Activated T-cell treated with anti-CD3 and anti-CD28 coated beads, Interleukin-2, amount 50 U/mL, for 1 hour (primary cell): ENCODE data around the gene CDK4.

Experiments
- DNase-seq: peaks from one replicate; pipeline ENCODE4 v3.0.0-alpha.2; 2020

CDK4 gene

DNA sequence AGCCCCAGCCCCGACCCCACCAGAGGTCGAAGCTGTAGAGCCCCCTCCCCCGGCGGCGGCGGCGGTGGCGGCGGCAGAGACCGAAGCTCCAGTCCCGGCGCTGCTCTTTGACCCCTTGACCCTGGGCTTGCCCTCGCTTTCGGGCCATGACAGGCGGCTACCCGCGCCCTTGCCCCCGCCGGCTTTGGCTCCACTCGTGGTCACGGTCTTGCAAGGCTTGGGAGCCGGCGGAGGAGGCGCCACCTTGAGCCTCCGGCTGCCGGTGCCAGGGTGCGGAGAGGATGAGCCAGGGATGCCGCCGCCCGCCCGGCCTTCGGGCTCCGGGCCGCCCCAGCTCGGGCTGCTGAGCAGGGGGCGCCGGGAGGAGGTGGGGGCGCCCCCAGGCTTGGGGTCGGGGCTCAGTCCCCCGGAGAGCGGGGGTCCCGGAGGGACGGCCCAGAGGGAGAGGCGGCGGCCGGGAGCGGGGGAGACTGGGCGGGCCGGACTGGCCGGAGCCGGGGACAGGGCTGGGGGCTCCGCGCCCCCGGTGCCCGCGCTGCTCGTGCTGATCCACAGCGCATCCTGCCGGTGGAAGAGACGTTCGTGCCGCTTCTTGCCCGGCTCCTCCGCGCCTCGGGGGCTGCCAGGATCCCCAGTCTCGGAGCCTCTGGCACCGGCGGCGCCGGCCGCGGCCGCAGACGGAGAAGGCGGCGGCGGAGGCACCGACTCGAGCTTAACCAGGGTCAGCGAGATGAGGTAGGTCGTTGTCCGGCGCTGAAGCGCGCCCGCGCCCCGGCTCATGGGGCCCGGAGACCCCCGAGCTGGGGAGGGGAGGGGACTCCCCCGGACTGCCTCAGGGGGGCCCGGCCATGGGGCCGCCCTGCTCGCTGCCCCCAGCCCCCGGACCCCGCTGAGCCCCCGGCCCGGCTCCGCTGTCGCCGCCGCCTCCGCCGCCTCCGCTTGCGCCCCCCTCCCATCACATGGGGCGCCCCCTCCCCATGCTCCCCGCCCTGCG, 14.3 kb downstream of the CDK4 start:
- DNase-seq: no peak

DNA sequence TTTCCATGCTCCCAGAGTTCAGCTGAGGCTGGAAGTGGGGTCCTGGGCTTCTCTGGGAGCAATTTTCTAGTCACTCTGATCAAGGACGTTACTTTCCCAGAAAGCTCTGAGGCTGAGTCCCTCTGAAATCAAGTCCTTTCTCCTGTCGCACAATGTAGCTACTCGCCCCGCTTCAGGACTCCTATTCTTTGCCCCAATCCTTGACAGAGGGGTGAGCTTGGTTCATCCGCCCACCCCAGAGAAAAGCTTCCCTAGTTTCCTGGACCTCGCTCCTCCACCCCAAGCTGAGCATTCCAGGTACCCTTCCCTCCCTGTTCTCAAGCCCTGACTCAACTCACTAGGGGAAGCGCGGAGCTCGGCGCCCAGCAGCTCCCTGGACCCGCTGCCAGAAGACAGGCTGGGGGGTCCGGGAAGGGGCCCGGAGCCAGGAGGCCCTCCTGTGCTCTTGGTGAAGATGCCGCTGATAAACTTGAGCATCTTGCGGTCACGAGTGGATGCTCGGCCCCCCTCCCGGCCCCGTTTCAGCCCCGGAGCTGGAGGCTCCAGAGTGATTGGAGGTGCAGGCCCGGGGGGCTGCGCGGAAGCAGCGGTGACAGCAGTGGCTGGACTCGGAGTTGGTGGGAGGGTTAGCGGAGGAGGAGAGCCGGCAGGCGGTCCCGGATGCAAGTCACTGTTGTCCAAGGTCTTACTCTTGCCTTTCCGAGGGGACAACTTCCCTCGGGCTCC, 15.2 kb downstream of the CDK4 start:
- DNase-seq: no peak

GRCh38 chr12:57735952-57736740, 16.0 kb downstream of the CDK4 start:
- DNase-seq: no peak

DNA sequence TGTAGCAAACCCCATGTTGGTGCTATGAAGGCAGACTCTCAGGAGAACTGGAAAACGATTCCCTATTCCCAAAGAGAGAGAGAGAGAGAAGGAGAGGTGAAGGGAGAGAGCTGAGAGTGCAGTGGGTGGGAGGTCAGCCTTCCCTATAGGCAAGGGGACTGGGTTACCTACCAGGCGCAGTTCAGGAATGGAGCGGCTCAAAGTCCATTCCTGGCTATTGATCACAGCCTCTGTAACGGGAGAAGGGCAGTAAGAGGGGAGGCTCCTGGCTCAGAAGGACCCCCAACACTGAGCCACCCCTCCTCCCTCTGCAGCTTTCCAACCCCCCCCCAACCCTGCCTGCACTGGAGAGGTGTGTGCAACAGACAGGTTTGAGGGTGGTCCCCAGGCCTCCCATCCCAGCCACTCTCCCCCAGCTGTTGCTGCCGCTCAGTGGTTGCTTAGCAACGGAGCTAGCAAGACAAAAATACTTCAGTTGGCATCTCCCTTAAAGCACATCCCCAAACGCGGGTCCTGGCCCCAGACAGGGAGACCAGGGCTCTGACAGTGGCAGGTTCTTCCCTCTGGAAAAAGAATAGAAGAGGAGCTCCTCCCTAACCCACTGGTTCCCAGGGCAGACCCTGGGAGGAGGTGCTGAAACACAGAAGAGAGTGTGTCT, 16.8 kb downstream of the CDK4 start:
- no peak for DNase-seq

DNA sequence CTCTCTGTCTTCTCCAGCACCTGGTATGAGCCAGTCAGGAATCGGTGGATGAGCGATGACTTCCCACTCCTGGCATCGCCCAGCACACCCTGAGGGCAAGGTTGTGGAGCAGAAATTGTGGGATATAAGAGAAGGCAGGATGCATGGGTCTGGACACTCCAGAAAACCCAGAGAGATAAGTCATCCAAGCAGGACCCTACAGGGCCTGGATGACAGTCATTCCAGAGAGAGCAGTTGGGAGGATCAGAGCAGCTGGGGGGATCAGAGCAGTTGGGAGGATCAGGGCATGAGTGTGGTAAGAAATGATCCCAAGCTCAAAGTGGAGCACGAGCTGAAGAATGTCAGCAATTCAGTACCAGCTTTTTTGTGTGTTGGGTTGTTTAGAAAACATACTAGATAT, 17.5 kb downstream of the CDK4 start:
- DNase-seq: no peak

GRCh38 chr12:57733928-57734327, 18.2 kb downstream of the CDK4 start:
- no peak for DNase-seq

DNA sequence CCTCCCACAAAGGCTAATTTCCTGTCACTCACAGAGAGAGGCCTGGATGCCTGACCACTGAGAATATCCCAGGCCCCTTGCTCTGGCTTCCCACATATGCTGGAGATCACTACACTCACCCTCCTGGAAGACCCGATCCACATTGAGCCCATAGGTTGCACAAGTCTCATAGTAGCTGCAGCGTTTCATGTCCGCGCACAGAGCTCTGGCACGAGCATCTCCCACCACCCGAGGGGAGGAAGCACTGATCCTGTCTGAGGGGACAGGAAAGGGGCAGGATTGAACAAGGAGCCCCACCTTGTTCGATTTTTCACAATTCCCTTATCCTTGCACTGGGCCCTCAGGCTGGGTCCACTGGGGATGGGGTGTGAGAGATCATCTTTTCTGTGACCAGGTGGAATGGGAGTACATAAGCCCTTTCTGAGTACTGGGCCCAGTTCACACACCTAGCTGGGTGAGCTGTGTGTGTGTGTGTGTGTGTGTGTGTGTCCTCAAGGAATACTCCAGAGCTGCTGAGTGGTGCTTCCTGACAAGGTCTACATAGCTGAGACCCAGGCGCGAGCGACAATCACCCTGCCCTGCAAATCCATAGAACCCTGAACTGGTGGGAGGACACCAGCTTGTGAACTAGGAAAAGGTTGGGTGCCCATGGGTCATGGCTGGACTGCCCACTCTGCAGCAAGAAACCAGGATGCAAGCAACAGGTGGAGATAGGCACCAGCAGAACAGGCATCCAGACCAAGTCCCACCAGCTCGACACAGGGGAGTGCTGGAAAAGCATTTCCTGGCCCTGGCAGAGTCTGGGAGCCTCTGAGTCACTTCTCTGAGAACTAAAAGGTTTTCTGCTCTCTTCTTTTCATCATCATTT, 19.1 kb downstream of the CDK4 start:
- DNase-seq: no peak

- DNase-seq: no peak
These were observed 19.8 kb downstream of the CDK4 start for GRCh38 chr12:57732270-57732669.

DNA sequence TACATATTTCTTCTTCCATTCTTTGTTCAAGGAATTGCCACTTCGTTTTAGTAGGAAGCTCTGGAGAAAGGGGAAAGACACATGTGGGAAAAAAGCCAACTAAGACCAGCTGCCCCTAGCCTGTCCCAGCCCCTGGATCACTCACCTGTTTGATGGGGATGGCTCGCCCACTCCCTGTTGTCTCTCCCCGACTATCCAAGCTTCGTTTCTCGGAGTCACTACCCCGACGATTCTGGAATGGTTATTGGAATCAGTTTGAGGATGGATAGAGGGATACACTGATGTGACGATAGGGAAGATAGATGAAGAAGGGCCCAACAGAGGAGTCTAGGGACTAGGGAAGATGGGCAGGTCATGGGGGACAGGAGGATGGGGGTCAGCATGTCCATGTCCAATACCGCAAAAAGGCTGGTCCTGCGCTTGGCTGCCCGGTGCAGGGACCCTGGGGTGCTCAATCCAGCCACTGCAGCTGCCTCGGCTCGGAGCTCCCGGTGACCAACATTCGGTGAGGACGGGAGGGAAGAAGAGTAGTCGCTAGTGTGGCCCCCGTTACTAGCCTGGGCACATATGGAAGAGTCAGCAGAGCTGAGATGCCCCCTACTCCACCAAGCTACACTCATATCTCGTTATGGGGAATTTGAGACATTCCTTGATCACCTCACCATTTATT, 20.6 kb downstream of the CDK4 start:
- DNase-seq: no peak

GRCh38 chr12:57730336-57731067, 21.6 kb downstream of the CDK4 start:
- no peak for DNase-seq

DNA sequence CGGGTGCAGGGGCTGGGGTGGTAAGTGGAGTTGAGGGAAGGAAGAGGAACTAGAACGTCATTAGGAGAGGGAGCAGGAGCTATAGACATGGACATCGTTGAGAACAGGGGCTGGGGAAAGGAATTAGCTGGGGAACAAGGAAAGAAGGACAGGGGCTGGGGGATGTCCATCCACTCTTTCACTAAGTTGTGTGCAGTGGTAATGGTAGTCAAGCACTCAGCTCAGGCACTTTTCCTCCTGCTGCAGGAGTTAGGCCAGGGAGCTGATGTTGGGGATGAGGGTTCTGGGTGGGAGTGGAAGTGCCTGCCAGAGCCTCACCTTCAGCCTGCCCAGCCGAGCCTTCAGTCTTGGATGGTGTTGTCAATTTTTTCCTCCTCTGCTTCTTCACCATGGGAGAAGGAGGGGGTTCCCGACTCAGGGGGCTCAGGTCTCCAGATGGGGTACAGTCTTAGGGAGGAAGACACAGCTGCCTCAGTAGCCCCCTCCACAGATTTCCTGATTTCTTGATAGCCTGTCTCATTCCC, 22.7 kb downstream of the CDK4 start:
- no peak for DNase-seq

- no peak for DNase-seq
These were observed 24.2 kb downstream of the CDK4 start for GRCh38 chr12:57727758-57728395.

- no peak for DNase-seq
These were observed 25.0 kb downstream of the CDK4 start for GRCh38 chr12:57726884-57727757.

DNA sequence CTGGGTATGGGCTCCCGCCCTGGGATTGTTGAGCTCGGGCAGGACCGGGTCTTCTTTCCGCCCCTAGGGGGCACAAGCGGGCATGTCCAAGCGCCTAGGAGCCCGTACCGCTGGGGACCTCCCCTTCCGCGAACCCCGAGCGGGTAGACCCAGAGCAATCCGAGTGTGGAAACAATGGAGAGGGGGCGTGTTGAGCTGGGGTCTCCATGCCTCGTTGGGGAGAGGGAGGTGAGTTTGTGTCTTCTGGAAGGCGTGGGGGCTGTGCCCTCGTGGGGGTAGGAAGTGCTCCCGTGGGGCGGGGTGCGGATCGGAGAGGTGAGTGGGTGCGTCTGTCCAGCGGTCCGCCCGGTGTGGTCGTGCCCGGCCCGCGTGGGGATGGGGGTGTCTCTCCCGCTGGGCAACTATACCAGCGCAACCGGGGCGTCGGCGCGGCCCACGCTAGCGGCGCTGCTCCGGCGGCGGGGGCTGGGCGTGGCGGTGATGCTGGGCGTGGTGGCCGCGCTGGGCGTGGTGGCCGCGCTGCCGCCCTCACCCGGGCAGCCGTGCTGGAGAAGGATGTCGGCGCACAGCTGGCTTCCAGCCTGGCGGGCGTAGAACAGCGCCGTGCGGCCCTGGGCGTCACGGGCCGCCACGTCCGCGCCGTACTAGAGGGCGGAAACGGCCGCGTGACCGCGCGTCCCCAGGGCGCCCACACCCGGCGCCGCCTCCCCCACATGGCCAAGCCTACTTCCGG, 25.8 kb downstream of the CDK4 start:
- DNase-seq: no peak

DNA sequence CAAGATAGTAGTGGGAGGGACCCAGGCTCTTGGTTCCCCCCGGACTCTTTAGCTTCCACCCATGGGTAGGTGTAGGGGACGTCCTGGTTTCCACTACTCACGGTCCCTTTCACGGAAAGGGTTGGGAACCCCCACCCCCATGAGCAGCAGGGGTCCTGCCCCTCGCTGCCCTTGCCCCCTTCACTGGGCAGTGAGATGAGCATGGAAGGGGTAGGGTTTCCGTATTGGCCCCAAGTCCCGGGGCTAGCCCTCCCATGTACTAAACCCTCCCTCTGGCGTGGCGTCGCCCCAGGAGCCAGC, 26.3 kb downstream of the CDK4 start:
- no peak for DNase-seq

DNA sequence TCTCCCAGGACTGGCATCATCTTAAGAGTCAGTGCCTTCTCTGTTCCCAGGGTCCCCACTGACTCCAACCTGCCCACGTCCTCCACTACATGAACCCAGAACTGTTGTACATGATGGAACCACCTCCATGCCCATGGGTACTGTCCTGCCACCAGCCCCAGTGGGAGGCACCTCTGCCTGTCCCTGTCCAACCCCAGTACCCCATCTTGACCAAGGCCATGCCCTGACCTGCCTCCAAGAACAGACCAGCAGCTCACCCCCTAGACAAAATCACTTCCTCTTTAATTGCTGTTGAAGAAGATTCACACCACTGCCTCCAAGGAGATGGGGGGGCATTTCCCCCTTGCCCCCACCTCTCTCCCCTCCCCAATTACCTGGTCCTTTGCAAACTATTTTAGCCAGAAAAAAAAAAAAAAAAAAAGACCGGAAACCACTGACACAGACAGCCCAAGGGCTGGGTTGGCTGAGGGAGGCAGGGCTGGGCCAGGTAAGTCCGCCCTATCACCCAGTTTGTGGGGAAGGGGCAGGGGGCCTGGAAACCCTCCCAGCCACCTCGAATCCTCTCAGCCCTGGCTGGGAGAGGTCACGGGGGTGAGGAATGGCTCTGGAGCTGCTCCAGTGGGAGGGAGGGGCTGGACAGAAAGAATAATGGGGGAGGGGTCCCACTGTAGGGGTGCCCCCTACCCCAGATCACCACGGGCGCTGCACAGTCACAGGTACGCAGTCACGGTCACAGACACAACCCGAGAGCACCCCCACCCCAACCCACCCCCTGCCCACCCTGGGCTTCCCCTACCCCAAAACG, 27.0 kb downstream of the CDK4 start:
- DNase-seq: no peak
